ENCODE measurements around the gene APOC4.

GRCh38 chr19:44948763-44949374 lies 6.8 kb downstream of the APOC4 start:
- no peak for TF ChIP-seq CTCF (IDR thresholded peaks at IDR 0.05)
- no peak for TF ChIP-seq EP300 (IDR thresholded peaks at IDR 0.05)
- TF ChIP-seq POLR2A (IDR thresholded peaks at IDR 0.05): no peak
